Right cardiac atrium (tissue), 5 donors: Measurements from ENCODE around the gene PRKCA. TPM values are rescaled to one million over a fixed set of nuclear protein-coding genes. Genes with fewer than 3 reads are reported as not detected.
A peak's percentile ranks its signal among the peaks of the same experiment; 100 is the strongest.

ENCODE experiments used
- ATAC-seq, 2 donors: fragments of 200-7000 bp; cut with Tn5 transposase; one replicate each; pipeline versions ENCODE4 v1.8.0 to v1.9.1; 2020; ENCODE audit warnings: moderate library complexity in 2 of 2, mild to moderate bottlenecking in 1 of 2
- DNase-seq, 3 donors: peaks; one replicate each; pipeline ENCODE4 v3.0.0-alpha.2; 2020
- H3K27ac ChIP-seq: one replicate; pipeline ENCODE4 v1.5.1; 2013; ENCODE audit warnings: mild to moderate bottlenecking, low read length, control low read depth, moderate library complexity
- H3K27me3 ChIP-seq: one replicate; pipeline ENCODE4 v1.6.1; 2013; ENCODE audit not compliant: control insufficient read depth, insufficient read depth
- H3K4me1 ChIP-seq: one replicate; pipeline ENCODE4 v1.6.1; 2013; ENCODE audit warnings: low read length; ENCODE audit not compliant: control insufficient read depth, insufficient read depth
- H3K4me3 ChIP-seq: one replicate; pipeline ENCODE4 v1.5.1; 2013; ENCODE audit warnings: low read length, control low read depth
- H3K9me3 ChIP-seq: one replicate; pipeline ENCODE4 v1.6.1; 2013; ENCODE audit warnings: low read length; ENCODE audit not compliant: control insufficient read depth
- WGBS: extraction: QIAGEN DNeasy Blood & Tissue Kit; methylation state at CpG from one replicate; pipeline ENCODE4 v1.1.7; 2013; 5-methylcytosine and 5-hydroxymethylcytosine counted together
- intact Hi-C, 4 donors: fragments of 100-400 bp; cut with DNase I; formaldehyde crosslinking; loops; one replicate each; pipeline versions ENCODE4 v1.11.0 to v1.14.0; 2022 to 2023
- polyA plus RNA-seq: library from polyadenylated mRNA; stranded (reverse); fragments of 200-250 nt; gene quantifications from one replicate; pipeline ENCODE4 v1.2.3, GENCODE V29; 2013
- total RNA-seq, 4 donors: library from RNA; stranded (reverse); fragmentation: NEBNext Ultra II Directional; extraction: Animal tissue kit (Norgen Biotek cat#: 25700); gene quantifications; one replicate each; pipeline ENCODE4 v1.2.1, GENCODE V29; 2021
- donor health status: healthy with polysubstance abuse.
- donor health status: DM: no; HTN: yes; CAD: no.
- donor health status: DM: no; HTN: no; CAD: no.
- donor health status: DM: no; HTN: yes; CAD: no; lungs with severe emphysema.
- donor health status: DM: yes; HTN: yes; CAD: no.

PRKCA gene
- total and polyA plus RNA-seq, 5 donors, result 2.2 to 8.0 (median 6.8) TPM

- intact Hi-C loops, result no loop called here
- H3K27ac ChIP-seq, result no peak overlapping the region
- no peak overlapping the region for H3K4me3 ChIP-seq
- no peaks in the 10 kb centered on the region for H3K27me3 ChIP-seq
- 60% methylated on average over 12 of the region's 12 CpGs for WGBS
- ATAC-seq (peak; percentile 33 to 39), DNase-seq (peak in 2 of 3 donors; percentile 21 to 61)
- H3K9me3 ChIP-seq, result no peaks in the 10 kb centered on the region
- peaks cover 3% of the 10 kb centered on the region for H3K4me1 ChIP-seq
Measured at GRCh38 chr17:66789093-66789492, 486.7 kb downstream of the PRKCA start.

- intact Hi-C loops, result no loop called here
- ATAC-seq, result no peak
Measured at GRCh38 chr17:66789961-66790437, 487.6 kb downstream of the PRKCA start.

GRCh38 chr17:66790501-66791061, 488.2 kb downstream of the PRKCA start:
- H3K27ac ChIP-seq, result no peak overlapping the region
- no peak for DNase-seq
- intact Hi-C loops, result no loop called here
- H3K9me3 ChIP-seq, result no peaks in the 10 kb centered on the region
- no peaks in the 10 kb centered on the region for H3K27me3 ChIP-seq
- H3K4me1 ChIP-seq, result peaks cover 3% of the 10 kb centered on the region
- 86% methylated on average over 11 of the region's 11 CpGs for WGBS
- ATAC-seq, result no peak
- H3K4me3 ChIP-seq, result no peak overlapping the region

More at GRCh38 chr17:66789961-66790437, 487.6 kb downstream of the PRKCA start:
- no peaks in the 10 kb centered on the region for H3K27me3 ChIP-seq
- H3K27ac ChIP-seq, result no peak overlapping the region
- no peaks in the 10 kb centered on the region for H3K9me3 ChIP-seq
- peaks cover 3% of the 10 kb centered on the region for H3K4me1 ChIP-seq
- no peak overlapping the region for H3K4me3 ChIP-seq
- 68% methylated on average over 7 of the region's 7 CpGs for WGBS
- no peak for DNase-seq

GRCh38 chr17:66791347-66791746, 488.9 kb downstream of the PRKCA start:
- H3K27ac ChIP-seq, result peak overlapping the region; percentile 15
- ATAC-seq, result peak; percentile 60 to 77
- intact Hi-C loops, result no loop called here

GRCh38 chr17:66793814-66794213, 491.4 kb downstream of the PRKCA start:
- Histone ChIP-seq H3K27ac (no peak overlapping the region), H3K9me3 (no peaks in the 10 kb centered on the region), H3K27me3 (no peaks in the 10 kb centered on the region), H3K4me3 (no peak overlapping the region), H3K4me1 (peaks cover under 1% of the 10 kb centered on the region)
- DNase-seq (no peak), ATAC-seq (no peak)
- intact Hi-C loops, result no loop called here
- 93% methylated on average over 3 of the region's 3 CpGs for WGBS

More at GRCh38 chr17:66791347-66791746, 488.9 kb downstream of the PRKCA start:
- H3K9me3 ChIP-seq, result no peaks in the 10 kb centered on the region
- no peaks in the 10 kb centered on the region for H3K27me3 ChIP-seq
- WGBS, result 53% methylated on average over 15 of the region's 15 CpGs
- H3K4me3 ChIP-seq, result no peak overlapping the region
- peak; percentile 23 to 65 (median 57) for DNase-seq
- H3K4me1 ChIP-seq, result peaks cover 3% of the 10 kb centered on the region

GRCh38 chr17:66795486-66795885, 493.1 kb downstream of the PRKCA start:
- Histone ChIP-seq H3K27ac (no peak overlapping the region), H3K4me3 (no peak overlapping the region), H3K27me3 (no peaks in the 10 kb centered on the region), H3K9me3 (no peaks in the 10 kb centered on the region), H3K4me1 (no peaks in the 10 kb centered on the region)
- no peak for ATAC-seq
- intact Hi-C loops, result no loop called here
- no peak for DNase-seq
- 83% methylated on average over 3 of the region's 3 CpGs for WGBS

GRCh38 chr17:66799849-66800537, 497.6 kb downstream of the PRKCA start:
- Histone ChIP-seq H3K27me3 (no peaks in the 10 kb centered on the region), H3K4me1 (no peaks in the 10 kb centered on the region), H3K9me3 (no peaks in the 10 kb centered on the region), H3K4me3 (no peak overlapping the region), H3K27ac (no peak overlapping the region)
- ATAC-seq (peak; percentile 41 to 51), DNase-seq (no peak)
- WGBS, result 75% methylated on average over 10 of the region's 10 CpGs
- intact Hi-C loops, result no loop called here

- no peak overlapping the region for H3K4me3 ChIP-seq
- intact Hi-C loops, result no loop called here
- H3K9me3 ChIP-seq, result no peaks in the 10 kb centered on the region
- H3K27ac ChIP-seq, result no peak overlapping the region
- WGBS, result 83% methylated on average over 19 of the region's 19 CpGs
- H3K4me1 ChIP-seq, result no peaks in the 10 kb centered on the region
- ATAC-seq (no peak), DNase-seq (no peak)
- H3K27me3 ChIP-seq, result no peaks in the 10 kb centered on the region
Measured at GRCh38 chr17:66803474-66803951, 501.1 kb downstream of the PRKCA start.

- no peaks in the 10 kb centered on the region for H3K27me3 ChIP-seq
- WGBS, result 64% methylated on average over 10 of the region's 10 CpGs
- no peak overlapping the region for H3K27ac ChIP-seq
- no peak for DNase-seq
- intact Hi-C loops, result no loop called here
- no peak for ATAC-seq
- no peaks in the 10 kb centered on the region for H3K4me1 ChIP-seq
- H3K4me3 ChIP-seq, result no peak overlapping the region
- no peaks in the 10 kb centered on the region for H3K9me3 ChIP-seq
Measured at GRCh38 chr17:66805567-66805966, 503.2 kb downstream of the PRKCA start.

- Histone ChIP-seq H3K27ac (no peak overlapping the region), H3K4me3 (no peak overlapping the region), H3K4me1 (no peaks in the 10 kb centered on the region), H3K9me3 (no peaks in the 10 kb centered on the region), H3K27me3 (no peaks in the 10 kb centered on the region)
- no peak for DNase-seq
- 74% methylated on average over 10 of the region's 10 CpGs for WGBS
- intact Hi-C loops, result no loop called here
- no peak for ATAC-seq
Measured at GRCh38 chr17:66807182-66807581, 504.8 kb downstream of the PRKCA start.

- DNase-seq (no peak), ATAC-seq (no peak)
- Histone ChIP-seq H3K4me3 (no peak overlapping the region), H3K4me1 (no peaks in the 10 kb centered on the region), H3K9me3 (no peaks in the 10 kb centered on the region), H3K27ac (no peak overlapping the region), H3K27me3 (no peaks in the 10 kb centered on the region)
- intact Hi-C loops, result no loop called here
- WGBS, result 90% methylated on average over 5 of the region's 5 CpGs
Measured at GRCh38 chr17:66809408-66809807, 507.0 kb downstream of the PRKCA start.
